Vagina (tissue), 2 donors: ENCODE data around the gene NTM.

Source experiments
- CTCF ChIP-seq, 3 experiments: fragments of 450-650 bp in 2 of 3; fragments of 200-600 bp in 1 of 3; sonication (generic) in 1 of 3; IDR thresholded peaks; one replicate each; pipeline ENCODE4 v1.5.1; 2017 to 2019; ENCODE audit warnings: antibody characterized with exemption in 3 of 3, mild to moderate bottlenecking in 2 of 3, moderate library complexity in 2 of 3
- POLR2A ChIP-seq, 2 donors: fragments of 450-650 bp; IDR thresholded peaks; one replicate each; pipeline ENCODE4 v1.6.1; 2017; ENCODE audit warnings: antibody characterized with exemption in 2 of 2, mild to moderate bottlenecking in 2 of 2, moderate library complexity in 2 of 2

GRCh38 chr11:131759140-131759539 is 388.7 kb downstream of the NTM start:
- TF ChIP-seq CTCF (IDR thresholded peaks at IDR 0.05) = no peak
- TF ChIP-seq POLR2A (IDR thresholded peaks at IDR 0.05) = no peak
